CD14-positive monocyte (primary cell): Measurements from ENCODE around the gene PANX2. TPM values are rescaled to one million over a fixed set of nuclear protein-coding genes. Genes with fewer than 3 reads are reported as not detected.

Experiments
- DNase-seq, 3 donors: peaks; one replicate each; pipeline ENCODE4 v3.0.0-alpha.2; 2011 to 2022
- H2AFZ ChIP-seq: 2 replicates; pipeline ENCODE4 v1.6.0; 2012; ENCODE audit warnings: mild to moderate bottlenecking, low read depth, low read length, inconsistent platforms; ENCODE audit not compliant: insufficient read depth, poor library complexity, severe bottlenecking
- H3K27ac ChIP-seq, 2 donors: 1 replicate in 1 of 2; 2 replicates in 1 of 2; pipeline ENCODE4 v1.5.1; 2012 to 2013; ENCODE audit warnings: low read length in 2 of 2, control low read depth in 1 of 2, inconsistent platforms in 1 of 2, low read depth in 1 of 2, mild to moderate bottlenecking in 1 of 2
- H3K27me3 ChIP-seq, 2 donors: one replicate each; pipeline versions ENCODE4 v1.6.0 to v1.6.1; 2011 to 2013; ENCODE audit warnings: low read length in 2 of 2; ENCODE audit not compliant: control insufficient read depth in 2 of 2, insufficient read depth in 2 of 2
- H3K36me3 ChIP-seq, 2 donors: replicated peaks in 1 of 2; 1 replicate in 1 of 2; 2 replicates in 1 of 2; pipeline versions ENCODE4 v1.5.1 to v1.6.1; 2012 to 2013; ENCODE audit warnings: low read length in 2 of 2, control low read depth in 1 of 2, inconsistent platforms in 1 of 2, mild to moderate bottlenecking in 1 of 2; ENCODE audit not compliant: insufficient read depth in 2 of 2, control insufficient read depth in 1 of 2
- H3K4me1 ChIP-seq, 2 donors: 1 replicate in 1 of 2; 2 replicates in 1 of 2; pipeline versions ENCODE4 v1.5.1 to v1.6.1; 2012 to 2013; ENCODE audit warnings: low read length in 2 of 2, control low read depth in 1 of 2, inconsistent platforms in 1 of 2, mild to moderate bottlenecking in 1 of 2, moderate library complexity in 1 of 2; ENCODE audit not compliant: insufficient read depth in 2 of 2, control insufficient read depth in 1 of 2
- H3K4me2 ChIP-seq: replicated peaks from 2 replicates; pipeline ENCODE3; 2012; ENCODE audit warnings: low read length, moderate library complexity, mild to moderate bottlenecking; ENCODE audit not compliant: poor library complexity, severe bottlenecking; ENCODE audit errors: extremely low read depth
- H3K4me3 ChIP-seq, 3 experiments: fragments of 200-600 bp in 1 of 3; sonication (generic) in 1 of 3; replicated peaks in 1 of 3; 1 replicate in 2 of 3; 2 replicates in 1 of 3; pipeline ENCODE4 v1.5.1; 2011 to 2013; ENCODE audit warnings: low read length in 3 of 3, mild to moderate bottlenecking in 3 of 3, control low read depth in 2 of 3, low read depth in 2 of 3, inconsistent platforms in 1 of 3, moderate library complexity in 1 of 3
- H3K79me2 ChIP-seq: 2 replicates; pipeline ENCODE4 v1.6.0; 2012; ENCODE audit warnings: mild to moderate bottlenecking, control low read depth, inconsistent platforms, low read length, moderate library complexity; ENCODE audit not compliant: insufficient read depth
- H3K9ac ChIP-seq: 2 replicates; pipeline ENCODE4 v1.6.0; 2017; ENCODE audit warnings: low read length, mild to moderate bottlenecking; ENCODE audit not compliant: insufficient read depth, poor library complexity, severe bottlenecking
- H3K9me3 ChIP-seq, 2 donors: replicated peaks in 1 of 2; 1 replicate in 1 of 2; 2 replicates in 1 of 2; pipeline versions ENCODE4 v1.5.1 to v1.6.1; 2012 to 2013; ENCODE audit warnings: low read length in 2 of 2, control low read depth in 1 of 2; ENCODE audit not compliant: control insufficient read depth in 1 of 2, insufficient read depth in 1 of 2
- H4K20me1 ChIP-seq: 2 replicates; pipeline ENCODE4 v1.6.0; 2012; ENCODE audit warnings: mild to moderate bottlenecking, low read length, control low read depth, moderate library complexity; ENCODE audit not compliant: insufficient read depth
- H3K27ac Mint-ChIP-seq, 7 donors: one replicate each; pipeline ENCODE4 v1.8.0; 2020; ENCODE audit warnings: mild to moderate bottlenecking in 7 of 7, mixed read lengths in 7 of 7, moderate library complexity in 6 of 7, inconsistent platforms in 2 of 7
- H3K27me3 Mint-ChIP-seq, 3 donors: one replicate each; pipeline ENCODE4 v1.8.0; 2021 to 2022; ENCODE audit warnings: low read depth in 3 of 3, mild to moderate bottlenecking in 3 of 3, mixed read lengths in 3 of 3, moderate library complexity in 3 of 3, inconsistent platforms in 1 of 3
- H3K36me3 Mint-ChIP-seq, 2 donors: one replicate each; pipeline ENCODE4 v1.8.0; 2020; ENCODE audit warnings: mixed read lengths in 2 of 2, inconsistent platforms in 1 of 2, mild to moderate bottlenecking in 1 of 2
- H3K4me1 Mint-ChIP-seq: one replicate; pipeline ENCODE4 v1.8.0; 2020; ENCODE audit warnings: mild to moderate bottlenecking, mixed read lengths
- H3K4me3 Mint-ChIP-seq, 2 donors: one replicate each; pipeline ENCODE4 v1.8.0; 2020; ENCODE audit warnings: mild to moderate bottlenecking in 2 of 2, mixed read lengths in 2 of 2, moderate library complexity in 1 of 2
- H3K9me3 Mint-ChIP-seq, 7 donors: one replicate each; pipeline ENCODE4 v1.8.0; 2020 to 2022; ENCODE audit warnings: mixed read lengths in 7 of 7, mild to moderate bottlenecking in 6 of 7, moderate library complexity in 6 of 7, inconsistent platforms in 2 of 7
- WGBS: methylation state at CpG from one replicate; pipeline ENCODE4 v1.1.5; 2013; ENCODE audit warnings: missing lambda C conversion rate; ENCODE audit not compliant: insufficient coverage; 5-methylcytosine and 5-hydroxymethylcytosine counted together
- intact Hi-C, 2 donors: fragments of 100-400 bp; cut with micrococcal nuclease; formaldehyde crosslinking; loops; one replicate each; pipeline versions ENCODE4 v1.15.0 to v1.15.1; 2023
- polyA plus RNA-seq, 3 donors: library from polyadenylated mRNA; depleted of rRNA in 1 of 3; unstranded in 2 of 3; stranded (reverse) in 1 of 3; fragments of 300-500 nt in 2 of 3; fragments of >200 nt in 1 of 3; fragmentation: Illumina TruSeq in 2 of 3; gene quantifications; 1 replicate in 2 of 3; 2 replicates in 1 of 3; pipeline ENCODE4 v1.2.3, GENCODE V29; 2012 to 2021
- TF ChIP-seq, protein P1 (sequence below): fragments of 200-600 bp; IDR thresholded peaks from one replicate; pipeline ENCODE4 v1.8.0; 2022; ENCODE audit warnings: antibody characterized with exemption, mild to moderate bottlenecking

PANX2 gene
- polyA plus RNA-seq, 3 donors, result 0.05 to 6.0 TPM; not detected in 1

DNA sequence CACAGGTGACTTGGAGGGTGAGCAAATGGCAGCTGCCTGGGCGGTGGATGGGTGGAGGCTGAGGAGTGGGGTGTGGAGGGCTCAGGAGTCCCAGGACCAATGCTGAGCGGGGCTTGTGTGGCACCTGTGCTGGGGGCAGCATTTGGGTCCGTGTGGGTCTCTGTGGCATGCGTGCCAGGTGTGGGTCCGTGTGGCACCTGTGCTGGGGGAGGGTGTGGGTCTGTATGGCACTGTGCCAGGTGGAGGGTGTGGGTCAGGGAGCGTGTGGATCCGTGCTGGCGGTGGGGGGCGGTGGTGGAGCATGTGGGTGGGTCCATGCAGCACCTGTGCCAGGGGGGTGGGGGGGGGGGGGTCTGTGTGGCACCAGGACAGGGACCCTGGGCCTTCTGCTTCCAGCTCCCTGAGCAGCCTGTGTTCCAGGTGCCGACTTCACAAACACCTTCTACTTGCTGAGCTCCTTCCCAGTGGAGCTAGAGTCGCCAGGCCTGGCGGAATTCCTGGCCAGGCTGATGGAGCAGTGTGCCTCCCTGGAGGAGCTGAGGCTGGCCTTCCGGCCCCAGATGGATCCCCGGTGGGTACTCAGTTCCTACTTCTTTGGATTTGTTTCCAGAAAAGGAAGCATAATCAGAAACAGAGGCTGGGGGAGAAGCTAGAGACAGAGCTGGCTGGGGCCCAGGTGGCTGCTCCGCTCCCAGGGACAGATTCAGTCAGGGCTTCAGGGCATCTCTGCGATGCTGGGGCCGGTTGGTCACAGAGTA, 44.9 kb downstream of the PANX2 start:
- Mint-ChIP-seq H3K36me3 (peaks cover 69 to 92% of the 10 kb centered on the region in 2 donors), H3K4me1 (peaks cover 6% of the 10 kb centered on the region), H3K9me3 (no peaks in the 10 kb centered on the region), H3K4me3 (no peak overlapping the region), H3K27ac (peak overlapping the region in 2 of 7 donors; percentile 50 to 52), H3K27me3 (no peaks in the 10 kb centered on the region)
- Histone ChIP-seq H3K9me3 (no peaks in the 10 kb centered on the region), H3K4me2 (no peak overlapping the region), H3K79me2 (peaks cover 48% of the 10 kb centered on the region), H3K27ac (no peak overlapping the region), H4K20me1 (peaks cover 100% of the 10 kb centered on the region), H2AFZ (no peak overlapping the region), H3K4me1 (peaks cover 0 to 9% of the 10 kb centered on the region in 2 donors), H3K9ac (no peak overlapping the region), H3K27me3 (no peaks in the 10 kb centered on the region), H3K4me3 (no peak overlapping the region), H3K36me3 (peaks cover 82 to 90% of the 10 kb centered on the region in 2 donors)
- TF ChIP-seq, protein P1, sequence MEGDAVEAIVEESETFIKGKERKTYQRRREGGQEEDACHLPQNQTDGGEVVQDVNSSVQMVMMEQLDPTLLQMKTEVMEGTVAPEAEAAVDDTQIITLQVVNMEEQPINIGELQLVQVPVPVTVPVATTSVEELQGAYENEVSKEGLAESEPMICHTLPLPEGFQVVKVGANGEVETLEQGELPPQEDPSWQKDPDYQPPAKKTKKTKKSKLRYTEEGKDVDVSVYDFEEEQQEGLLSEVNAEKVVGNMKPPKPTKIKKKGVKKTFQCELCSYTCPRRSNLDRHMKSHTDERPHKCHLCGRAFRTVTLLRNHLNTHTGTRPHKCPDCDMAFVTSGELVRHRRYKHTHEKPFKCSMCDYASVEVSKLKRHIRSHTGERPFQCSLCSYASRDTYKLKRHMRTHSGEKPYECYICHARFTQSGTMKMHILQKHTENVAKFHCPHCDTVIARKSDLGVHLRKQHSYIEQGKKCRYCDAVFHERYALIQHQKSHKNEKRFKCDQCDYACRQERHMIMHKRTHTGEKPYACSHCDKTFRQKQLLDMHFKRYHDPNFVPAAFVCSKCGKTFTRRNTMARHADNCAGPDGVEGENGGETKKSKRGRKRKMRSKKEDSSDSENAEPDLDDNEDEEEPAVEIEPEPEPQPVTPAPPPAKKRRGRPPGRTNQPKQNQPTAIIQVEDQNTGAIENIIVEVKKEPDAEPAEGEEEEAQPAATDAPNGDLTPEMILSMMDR, result no peak
- intact Hi-C loops, result no loop called here
- 95% methylated on average over 12 of the region's 17 CpGs for WGBS
- no peak for DNase-seq

DNA sequence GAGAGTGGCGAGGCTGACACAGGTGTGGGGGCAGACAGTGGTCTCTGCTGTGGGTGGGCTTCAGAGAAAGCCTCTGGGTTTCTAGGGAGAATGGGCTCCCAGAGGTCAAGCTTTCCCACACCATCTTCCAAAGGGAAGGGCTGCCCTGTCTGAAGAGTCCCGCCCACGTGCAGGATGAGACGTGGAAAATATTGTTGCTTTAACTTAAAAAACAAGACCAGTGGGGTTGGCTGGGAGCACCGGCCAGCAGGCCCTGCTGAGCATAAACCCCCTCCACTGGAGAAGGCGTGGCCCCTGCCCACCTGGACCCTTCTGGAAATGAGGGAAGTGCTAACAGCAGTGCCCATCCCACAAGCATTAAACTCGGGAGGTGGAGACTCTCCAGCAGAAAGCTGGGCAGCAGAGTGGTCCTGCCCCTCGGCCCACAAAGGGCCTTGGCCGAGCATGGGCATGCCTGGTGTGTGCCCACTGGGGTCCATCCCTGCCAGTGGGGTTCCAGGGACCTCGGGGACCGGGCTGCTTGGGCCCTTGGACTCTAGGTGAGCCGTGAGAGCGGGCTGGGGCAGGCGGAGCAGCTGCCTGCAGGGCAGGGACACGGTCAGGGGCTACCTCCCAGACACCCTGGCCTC, 45.6 kb downstream of the PANX2 start:
- intact Hi-C loops, result no loop called here
- TF ChIP-seq, protein P1, result no peak
- H3K36me3 Mint-ChIP-seq, result peaks cover 67 to 92% of the 10 kb centered on the region in 2 donors
- H3K9me3 Mint-ChIP-seq, result no peaks in the 10 kb centered on the region
- H3K27ac Mint-ChIP-seq, result peak overlapping the region in 1 of 7 donors; percentile 50
- H3K4me1 ChIP-seq, result peaks cover 0 to 9% of the 10 kb centered on the region in 2 donors
- no peak overlapping the region for H3K4me2 ChIP-seq
- H3K4me3 Mint-ChIP-seq, result no peak overlapping the region
- no peak overlapping the region for H2AFZ ChIP-seq
- no peaks in the 10 kb centered on the region for H3K27me3 ChIP-seq
- no peaks in the 10 kb centered on the region for H3K9me3 ChIP-seq
- peaks cover 82 to 90% of the 10 kb centered on the region in 2 donors for H3K36me3 ChIP-seq
- 93% methylated on average over 11 of the region's 15 CpGs for WGBS
- no peaks in the 10 kb centered on the region for H3K27me3 Mint-ChIP-seq
- H3K4me3 ChIP-seq, result no peak overlapping the region
- H3K4me1 Mint-ChIP-seq, result peaks cover 6% of the 10 kb centered on the region
- no peak overlapping the region for H3K9ac ChIP-seq
- peaks cover 95% of the 10 kb centered on the region for H4K20me1 ChIP-seq
- DNase-seq, result no peak
- peaks cover 42% of the 10 kb centered on the region for H3K79me2 ChIP-seq
- H3K27ac ChIP-seq, result no peak overlapping the region
